Medulla oblongata (tissue), 1 donor: Measurements from ENCODE around the gene PIBF1.

Source experiments
- DNase-seq: peaks from one replicate; pipeline ENCODE4 v3.0.0-alpha.2; 2015; ENCODE audit errors: extremely low spot score

The PIBF1 gene

DNA sequence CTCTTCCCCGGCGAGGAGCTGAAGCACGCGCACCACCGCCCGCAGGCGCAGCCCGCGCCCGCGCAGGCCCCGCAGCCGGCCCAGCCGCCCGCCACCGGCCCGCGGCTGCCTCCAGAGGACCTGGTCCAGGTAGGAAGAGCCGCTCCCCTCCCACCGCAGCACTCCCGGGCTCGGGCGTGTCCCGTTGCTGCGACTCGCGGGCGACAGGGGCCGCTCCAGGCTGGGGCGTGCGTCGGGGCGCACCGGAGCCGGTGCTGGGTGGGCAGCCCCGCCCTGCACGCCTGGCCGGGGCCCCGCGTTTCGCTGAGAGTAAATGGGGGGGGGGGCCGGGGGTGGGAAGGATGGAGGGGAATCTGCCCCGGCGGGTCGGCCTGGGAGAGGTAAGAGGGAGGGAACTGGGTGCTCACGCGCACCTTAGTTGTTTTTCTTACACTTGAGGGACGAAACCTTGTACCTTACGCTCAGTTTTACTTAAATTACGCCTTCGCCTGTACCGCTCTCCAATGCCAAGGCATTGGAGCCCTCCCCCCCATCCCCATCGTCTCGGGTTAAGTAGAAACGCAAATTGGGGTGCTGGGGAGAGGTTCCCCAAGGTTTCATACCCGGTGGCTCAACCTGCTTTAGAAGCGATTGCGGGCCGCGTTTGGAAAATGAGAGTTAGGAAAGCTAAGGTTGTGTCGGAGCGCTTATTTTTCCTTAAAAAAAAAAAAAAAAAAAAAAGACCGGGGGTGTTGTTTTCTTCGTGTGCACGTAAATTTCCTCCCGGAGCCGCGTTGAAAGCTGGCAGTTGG, 277.7 kb downstream of the PIBF1 start:
- no peak for DNase-seq

- DNase-seq = no peak
These were observed 278.6 kb downstream of the PIBF1 start for GRCh38 chr13:73060251-73061160.

GRCh38 chr13:73061473-73061872, 279.5 kb downstream of the PIBF1 start:
- no peak for DNase-seq

DNA sequence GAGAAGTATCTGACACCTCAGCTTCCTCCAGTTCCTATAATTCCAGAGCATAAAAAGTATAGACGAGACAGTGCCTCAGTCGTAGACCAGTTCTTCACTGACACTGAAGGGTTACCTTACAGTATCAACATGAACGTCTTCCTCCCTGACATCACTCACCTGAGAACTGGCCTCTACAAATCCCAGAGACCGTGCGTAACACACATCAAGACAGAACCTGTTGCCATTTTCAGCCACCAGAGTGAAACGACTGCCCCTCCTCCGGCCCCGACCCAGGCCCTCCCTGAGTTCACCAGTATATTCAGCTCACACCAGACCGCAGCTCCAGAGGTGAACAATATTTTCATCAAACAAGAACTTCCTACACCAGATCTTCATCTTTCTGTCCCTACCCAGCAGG, 279.9 kb downstream of the PIBF1 start:
- no peak for DNase-seq

DNA sequence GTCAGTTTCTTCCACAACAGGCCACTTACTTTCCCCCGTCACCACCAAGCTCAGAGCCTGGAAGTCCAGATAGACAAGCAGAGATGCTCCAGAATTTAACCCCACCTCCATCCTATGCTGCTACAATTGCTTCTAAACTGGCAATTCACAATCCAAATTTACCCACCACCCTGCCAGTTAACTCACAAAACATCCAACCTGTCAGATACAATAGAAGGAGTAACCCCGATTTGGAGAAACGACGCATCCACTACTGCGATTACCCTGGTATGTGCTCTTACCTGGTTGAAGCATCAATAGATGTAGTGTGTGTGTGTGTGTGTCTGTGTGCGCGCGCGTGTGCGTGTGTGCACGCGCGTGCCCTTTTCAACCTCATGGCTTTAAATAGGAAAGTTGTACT, 280.5 kb downstream of the PIBF1 start:
- DNase-seq = no peak

- DNase-seq = no peak
These were observed 281.2 kb downstream of the PIBF1 start for GRCh38 chr13:73063166-73063565.

DNA sequence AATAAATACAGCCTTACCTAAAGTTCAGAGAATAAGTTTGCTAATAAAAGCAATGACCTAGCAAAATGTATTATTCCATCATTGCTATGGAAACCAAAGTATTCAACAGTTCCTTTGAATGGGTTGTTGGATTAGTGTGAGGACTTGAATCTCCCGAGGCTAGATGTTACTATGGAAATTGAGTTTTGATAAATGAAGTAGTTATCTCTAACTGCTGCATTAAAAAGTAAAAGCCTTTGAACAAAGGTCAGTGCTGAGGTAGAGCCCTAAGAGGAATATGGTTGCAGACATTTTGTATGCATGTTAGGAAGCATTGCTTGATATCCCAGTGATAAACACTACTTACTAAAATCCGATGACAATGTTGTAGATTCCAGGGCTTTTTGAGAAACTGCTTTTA, 283.1 kb downstream of the PIBF1 start:
- DNase-seq = no peak

- no peak for DNase-seq
These were observed 283.9 kb downstream of the PIBF1 start for GRCh38 chr13:73065665-73066340.
